Liver (tissue), 9 donors: ENCODE measurements around the gene CBY2. TPM values are rescaled to one million over a fixed set of nuclear protein-coding genes. Genes with fewer than 3 reads are reported as not detected.

Experiments
- DNase-seq: peaks from one replicate; pipeline ENCODE4 v3.0.0-alpha.2; 2017; ENCODE audit warnings: low spot score
- H3K27ac ChIP-seq, 2 donors: one replicate each; pipeline ENCODE4 v1.7.0; 2013; ENCODE audit warnings: inconsistent platforms in 2 of 2, low read length in 2 of 2, control low read depth in 1 of 2, low read depth in 1 of 2, mild to moderate bottlenecking in 1 of 2
- H3K27me3 ChIP-seq, 4 donors: one replicate each; pipeline versions ENCODE4 v1.6.1 to v1.7.0; 2013; ENCODE audit warnings: low read length in 3 of 4, inconsistent platforms in 1 of 4, mild to moderate bottlenecking in 1 of 4, moderate library complexity in 1 of 4; ENCODE audit not compliant: control insufficient read depth in 4 of 4, insufficient read depth in 4 of 4
- H3K36me3 ChIP-seq, 4 donors: one replicate each; pipeline versions ENCODE4 v1.6.1 to v1.7.0; 2013; ENCODE audit warnings: low read length in 3 of 4, mild to moderate bottlenecking in 3 of 4, low read depth in 1 of 4, moderate library complexity in 1 of 4; ENCODE audit not compliant: control insufficient read depth in 4 of 4, insufficient read depth in 3 of 4
- H3K4me1 ChIP-seq, 4 donors: one replicate each; pipeline versions ENCODE4 v1.6.1 to v1.7.0; 2013; ENCODE audit warnings: low read length in 3 of 4, mild to moderate bottlenecking in 3 of 4, moderate library complexity in 1 of 4; ENCODE audit not compliant: control insufficient read depth in 4 of 4, insufficient read depth in 4 of 4
- H3K4me3 ChIP-seq, 3 donors: one replicate each; pipeline versions ENCODE4 v1.6.1 to v1.7.0; 2013; ENCODE audit warnings: low read length in 3 of 3, control low read depth in 1 of 3, low read depth in 1 of 3, mild to moderate bottlenecking in 1 of 3
- H3K9ac ChIP-seq, 2 donors: one replicate each; pipeline ENCODE4 v1.7.0; 2013; ENCODE audit warnings: low read length in 2 of 2, mild to moderate bottlenecking in 2 of 2, moderate library complexity in 2 of 2, control low read depth in 1 of 2, low read depth in 1 of 2
- H3K9me3 ChIP-seq, 4 donors: one replicate each; pipeline versions ENCODE4 v1.6.1 to v1.7.0; 2013; ENCODE audit warnings: low read length in 3 of 4; ENCODE audit not compliant: control insufficient read depth in 4 of 4
- ATF3 ChIP-seq: IDR thresholded peaks from 2 replicates; pipeline ENCODE4 v1.6.1; 2016; ENCODE audit warnings: antibody characterized with exemption
- EGR1 ChIP-seq, 2 donors: IDR thresholded peaks; 2 replicates each; pipeline ENCODE4 v1.6.1; 2016 to 2018; ENCODE audit warnings: antibody characterized with exemption in 2 of 2, low read depth in 2 of 2
- FOXA1 ChIP-seq: IDR thresholded peaks from 2 replicates; pipeline ENCODE4 v1.6.1; 2016; ENCODE audit warnings: antibody characterized with exemption
- FOXA2 ChIP-seq: IDR thresholded peaks from 2 replicates; pipeline ENCODE4 v1.6.1; 2016; ENCODE audit warnings: antibody characterized with exemption
- GABPA ChIP-seq, 2 donors: IDR thresholded peaks in 1 of 2; conservative IDR thresholded peaks in 1 of 2; 2 replicates each; pipeline ENCODE4 v1.6.1; 2016; ENCODE audit warnings: antibody characterized with exemption in 2 of 2, mild to moderate bottlenecking in 1 of 2, moderate library complexity in 1 of 2
- HNF4A ChIP-seq, 2 donors: conservative IDR thresholded peaks; 2 replicates each; pipeline ENCODE4 v1.6.1; 2016; ENCODE audit warnings: antibody characterized with exemption in 2 of 2, mild to moderate bottlenecking in 2 of 2
- HNF4G ChIP-seq: IDR thresholded peaks from 2 replicates; pipeline ENCODE4 v1.6.1; 2016; ENCODE audit warnings: antibody characterized with exemption
- JUND ChIP-seq, 2 donors: IDR thresholded peaks; 2 replicates each; pipeline ENCODE4 v1.6.1; 2016; ENCODE audit warnings: antibody characterized with exemption in 2 of 2
- MAX ChIP-seq: IDR thresholded peaks from 2 replicates; pipeline ENCODE4 v1.6.1; 2016; ENCODE audit warnings: antibody characterized with exemption
- NR2F2 ChIP-seq: IDR thresholded peaks from 2 replicates; pipeline ENCODE4 v1.6.1; 2016; ENCODE audit warnings: antibody characterized with exemption
- RAD21 ChIP-seq, 2 donors: IDR thresholded peaks; 2 replicates each; pipeline ENCODE4 v1.6.1; 2016; ENCODE audit warnings: antibody characterized with exemption in 2 of 2, mild to moderate bottlenecking in 2 of 2
- REST ChIP-seq: IDR thresholded peaks from 2 replicates; pipeline ENCODE4 v1.6.1; 2016; ENCODE audit warnings: antibody characterized with exemption, mild to moderate bottlenecking
- RXRA ChIP-seq, 2 donors: IDR thresholded peaks; 2 replicates each; pipeline ENCODE4 v1.6.1; 2017 to 2018; ENCODE audit warnings: antibody characterized with exemption in 2 of 2, mild to moderate bottlenecking in 1 of 2
- SP1 ChIP-seq: IDR thresholded peaks from 2 replicates; pipeline ENCODE4 v1.6.1; 2018; ENCODE audit warnings: antibody characterized with exemption, mild to moderate bottlenecking
- TAF1 ChIP-seq: conservative IDR thresholded peaks from 2 replicates; pipeline ENCODE4 v1.6.1; 2016; ENCODE audit warnings: antibody characterized with exemption, mild to moderate bottlenecking
- YY1 ChIP-seq: IDR thresholded peaks from 2 replicates; pipeline ENCODE4 v1.6.1; 2016; ENCODE audit warnings: antibody characterized with exemption, mild to moderate bottlenecking
- ZBTB33 ChIP-seq: IDR thresholded peaks from 2 replicates; pipeline ENCODE4 v1.6.1; 2016; ENCODE audit warnings: antibody characterized with exemption
- WGBS: extraction: QIAGEN DNeasy Blood & Tissue Kit; methylation state at CpG from one replicate; pipeline ENCODE4 v1.1.7; 2013; 5-methylcytosine and 5-hydroxymethylcytosine counted together
- polyA plus RNA-seq, 2 donors: library from polyadenylated mRNA; stranded (reverse) in 1 of 2; unstranded in 1 of 2; fragments of 200-250 nt in 1 of 2; fragments of >200 nt in 1 of 2; fragmentation: Nextera tagmentation in 1 of 2; extraction: Ambion mirVana in 1 of 2; gene quantifications; one replicate each; pipeline versions ENCODE4 v1.2.1 to v1.2.3, GENCODE V29; 2013 to 2015
- total RNA-seq, 2 donors: library from RNA; depleted of rRNA; stranded (reverse); fragments of >200 nt; gene quantifications; one replicate each; pipeline ENCODE4 v1.2.3, GENCODE V29; 2014
- TF ChIP-seq, protein P1 (sequence below): fragments of 150-350 bp; IDR thresholded peaks from 2 replicates; pipeline ENCODE4 v1.5.1; 2017; ENCODE audit warnings: improper control_type of control experiment, low read depth, low read length; ENCODE audit not compliant: missing input control
- donor health status: healthy.
- donor health status: healthy.
- donor health status: healthy.
- donor health status: healthy.
- donor health status: healthy.

CBY2 gene
- total and polyA plus RNA-seq, 4 donors, result not detected

GRCh38 chr13:45678282-45678681, 23.8 kb upstream of the CBY2 start:
- Histone ChIP-seq H3K4me3 (no peak overlapping the region), H3K36me3 (no peaks in the 10 kb centered on the region), H3K27ac (no peak overlapping the region), H3K9ac (no peak overlapping the region), H3K9me3 (no peaks in the 10 kb centered on the region), H3K27me3 (no peaks in the 10 kb centered on the region), H3K4me1 (no peaks in the 10 kb centered on the region)
- TF ChIP-seq RXRA (IDR thresholded peaks at IDR 0.05) (no peak), RAD21 (IDR thresholded peaks at IDR 0.05) (no peak), SP1 (no peak), MAX (no peak), FOXA2 (no peak), ZBTB33 (no peak), HNF4G (no peak), TAF1 (no peak), NR2F2 (no peak), HNF4A (conservative IDR thresholded peaks at IDR 0.05) (no peak), REST (no peak), ATF3 (no peak), FOXA1 (no peak), YY1 (no peak), JUND (IDR thresholded peaks at IDR 0.05) (no peak), GABPA (IDR thresholded peaks at IDR 0.05 in 1 of 2, conservative IDR thresholded peaks at IDR 0.05 in 1 of 2) (no peak), EGR1 (IDR thresholded peaks at IDR 0.05; ENCODE audit: low read depth in 2 of 2) (no peak)
- TF ChIP-seq, protein P1, sequence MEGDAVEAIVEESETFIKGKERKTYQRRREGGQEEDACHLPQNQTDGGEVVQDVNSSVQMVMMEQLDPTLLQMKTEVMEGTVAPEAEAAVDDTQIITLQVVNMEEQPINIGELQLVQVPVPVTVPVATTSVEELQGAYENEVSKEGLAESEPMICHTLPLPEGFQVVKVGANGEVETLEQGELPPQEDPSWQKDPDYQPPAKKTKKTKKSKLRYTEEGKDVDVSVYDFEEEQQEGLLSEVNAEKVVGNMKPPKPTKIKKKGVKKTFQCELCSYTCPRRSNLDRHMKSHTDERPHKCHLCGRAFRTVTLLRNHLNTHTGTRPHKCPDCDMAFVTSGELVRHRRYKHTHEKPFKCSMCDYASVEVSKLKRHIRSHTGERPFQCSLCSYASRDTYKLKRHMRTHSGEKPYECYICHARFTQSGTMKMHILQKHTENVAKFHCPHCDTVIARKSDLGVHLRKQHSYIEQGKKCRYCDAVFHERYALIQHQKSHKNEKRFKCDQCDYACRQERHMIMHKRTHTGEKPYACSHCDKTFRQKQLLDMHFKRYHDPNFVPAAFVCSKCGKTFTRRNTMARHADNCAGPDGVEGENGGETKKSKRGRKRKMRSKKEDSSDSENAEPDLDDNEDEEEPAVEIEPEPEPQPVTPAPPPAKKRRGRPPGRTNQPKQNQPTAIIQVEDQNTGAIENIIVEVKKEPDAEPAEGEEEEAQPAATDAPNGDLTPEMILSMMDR, result no peak
- DNase-seq, result no peak

GRCh38 chr13:45681113-45681512, 21.0 kb upstream of the CBY2 start:
- Histone ChIP-seq H3K9me3 (no peaks in the 10 kb centered on the region), H3K36me3 (no peaks in the 10 kb centered on the region), H3K9ac (no peak overlapping the region), H3K27me3 (no peaks in the 10 kb centered on the region), H3K4me3 (no peak overlapping the region), H3K27ac (no peak overlapping the region), H3K4me1 (no peaks in the 10 kb centered on the region)
- 93% methylated on average over 6 of the region's 6 CpGs for WGBS
- no peak for DNase-seq
- no peak for TF ChIP-seq REST
- TF ChIP-seq JUND (IDR thresholded peaks at IDR 0.05), result no peak
- TF ChIP-seq NR2F2, result no peak
- TF ChIP-seq HNF4G, result no peak
- TF ChIP-seq TAF1, result no peak
- no peak for TF ChIP-seq FOXA1
- TF ChIP-seq EGR1 (IDR thresholded peaks at IDR 0.05; ENCODE audit: low read depth in 2 of 2), result no peak
- TF ChIP-seq, protein P1, result no peak
